Chondrocyte (in vitro differentiated cells): Measurements from ENCODE around the gene TEF. TPM values are rescaled to one million over a fixed set of nuclear protein-coding genes. Genes with fewer than 3 reads are reported as not detected.

Experiments
- DNase-seq: peaks from one replicate; pipeline ENCODE4 v3.0.0; 2021; ENCODE audit warnings: mixed read lengths, low spot score
- H3K27ac Mint-ChIP-seq: one replicate; pipeline ENCODE4 v1.8.0; 2021; ENCODE audit warnings: mild to moderate bottlenecking, moderate library complexity, mixed read lengths; ENCODE audit not compliant: unreplicated experiment
- H3K27me3 Mint-ChIP-seq: 2 replicates; pipeline ENCODE4 v1.8.0; 2021; ENCODE audit warnings: low read depth, mixed read lengths
- H3K36me3 Mint-ChIP-seq: 2 replicates; pipeline ENCODE4 v1.8.0; 2021; ENCODE audit warnings: low read depth, mixed read lengths
- H3K4me1 Mint-ChIP-seq: 2 replicates; pipeline ENCODE4 v1.8.0; 2021; ENCODE audit warnings: low read depth, mild to moderate bottlenecking, mixed read lengths
- H3K4me3 Mint-ChIP-seq: one replicate; pipeline ENCODE4 v1.8.0; 2021; ENCODE audit warnings: mild to moderate bottlenecking, moderate library complexity, mixed read lengths; ENCODE audit not compliant: unreplicated experiment
- H3K9me3 Mint-ChIP-seq: 2 replicates; pipeline ENCODE4 v1.8.0; 2021; ENCODE audit warnings: low read depth, mixed read lengths
- CTCF ChIP-seq: fragments of 200-600 bp; sonication (generic); IDR thresholded peaks from 2 replicates; pipeline ENCODE4 v1.5.0; 2021; ENCODE audit warnings: antibody characterized with exemption, mild to moderate bottlenecking, moderate library complexity
- total RNA-seq: library from RNA; stranded (reverse); gene quantifications from 3 replicates; pipeline ENCODE4 v1.2.1, GENCODE V29; 2021

TEF gene
- total RNA-seq, 1 donor from 2014 or later: 3.2 TPM

GRCh38 chr22:41341990-41342389 lies 39.8 kb upstream of the TEF start:
- no peak for TF ChIP-seq CTCF
- no peaks in the 10 kb centered on the region for H3K27me3 Mint-ChIP-seq
- H3K4me1 Mint-ChIP-seq: no peaks in the 10 kb centered on the region
- H3K4me3 Mint-ChIP-seq: no peak overlapping the region
- DNase-seq: no peak
- no peak overlapping the region for H3K27ac Mint-ChIP-seq
- H3K36me3 Mint-ChIP-seq: peaks cover 12% of the 10 kb centered on the region
- H3K9me3 Mint-ChIP-seq: no peaks in the 10 kb centered on the region

GRCh38 chr22:41343300-41343699 lies 38.4 kb upstream of the TEF start:
- Mint-ChIP-seq H3K4me3 (no peak overlapping the region), H3K4me1 (no peaks in the 10 kb centered on the region), H3K9me3 (no peaks in the 10 kb centered on the region), H3K27me3 (no peaks in the 10 kb centered on the region), H3K36me3 (peaks cover 15% of the 10 kb centered on the region), H3K27ac (no peak overlapping the region)
- DNase-seq: no peak
- no peak for TF ChIP-seq CTCF

DNA sequence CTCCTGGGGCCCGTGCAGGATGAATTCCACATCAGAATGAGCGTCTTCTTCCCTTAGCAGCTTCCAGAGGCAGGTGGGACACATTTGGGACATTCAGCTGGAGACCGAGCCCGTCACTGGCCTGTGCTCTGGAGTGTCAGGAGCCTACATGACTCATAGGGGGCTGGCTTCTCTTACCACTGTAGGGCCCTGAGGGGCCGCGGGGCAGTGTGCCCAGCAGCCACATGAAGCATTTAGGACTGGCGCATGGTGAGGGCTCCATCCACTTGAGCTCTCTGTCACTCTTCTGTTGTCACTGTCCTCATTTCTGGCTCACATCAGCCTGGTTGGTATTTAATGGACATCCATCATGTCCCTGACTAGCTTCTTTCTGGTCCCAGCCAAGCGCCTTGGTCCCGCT lies 38.0 kb upstream of the TEF start:
- H3K36me3 Mint-ChIP-seq: peaks cover 15% of the 10 kb centered on the region
- no peak for TF ChIP-seq CTCF

GRCh38 chr22:41344189-41344788 lies 37.5 kb upstream of the TEF start:
- Mint-ChIP-seq H3K4me1 (peaks cover 3% of the 10 kb centered on the region), H3K4me3 (no peak overlapping the region), H3K27ac (no peak overlapping the region), H3K9me3 (no peaks in the 10 kb centered on the region), H3K36me3 (peaks cover 12% of the 10 kb centered on the region), H3K27me3 (no peaks in the 10 kb centered on the region)
- TF ChIP-seq CTCF: no peak
- DNase-seq: no peak

More for the DNA sequence above, 38.0 kb upstream of the TEF start:
- H3K9me3 Mint-ChIP-seq: no peaks in the 10 kb centered on the region
- no peaks in the 10 kb centered on the region for H3K4me1 Mint-ChIP-seq
- no peak for DNase-seq
- no peaks in the 10 kb centered on the region for H3K27me3 Mint-ChIP-seq
- H3K27ac Mint-ChIP-seq: no peak overlapping the region
- H3K4me3 Mint-ChIP-seq: no peak overlapping the region

GRCh38 chr22:41345807-41346335 lies 35.9 kb upstream of the TEF start:
- H3K27ac Mint-ChIP-seq: no peak overlapping the region
- H3K4me3 Mint-ChIP-seq: no peak overlapping the region
- H3K36me3 Mint-ChIP-seq: peaks cover 20% of the 10 kb centered on the region
- no peaks in the 10 kb centered on the region for H3K27me3 Mint-ChIP-seq
- TF ChIP-seq CTCF: no peak
- no peak for DNase-seq
- peaks cover 17% of the 10 kb centered on the region for H3K4me1 Mint-ChIP-seq
- no peaks in the 10 kb centered on the region for H3K9me3 Mint-ChIP-seq
